Esophagus squamous epithelium (tissue), 5 donors: ENCODE data around the gene NR2C2. TPM values are rescaled to one million over a fixed set of nuclear protein-coding genes. Genes with fewer than 3 reads are reported as not detected.

Experiments
- DNase-seq: peaks from one replicate; lab custom pipeline; 2025; lab: John Stamatoyannopoulos, UW
- H3K27ac ChIP-seq, 4 donors: fragments of 200-600 bp; sonication (generic); one replicate each; pipeline ENCODE4 v1.5.1; 2016 to 2019; ENCODE audit warnings: mild to moderate bottlenecking in 1 of 4
- H3K27me3 ChIP-seq, 4 donors: fragments of 200-600 bp; sonication (generic); 1 replicate in 3 of 4; 2 replicates in 1 of 4; pipeline versions ENCODE4 v1.5.1 to v1.6.0; 2017 to 2021; ENCODE audit warnings: antibody characterized with exemption in 1 of 4
- H3K36me3 ChIP-seq, 3 donors: fragments of 200-600 bp; sonication (generic); one replicate each; pipeline ENCODE4 v1.5.1; 2016 to 2019
- H3K4me1 ChIP-seq, 3 donors: fragments of 200-600 bp; sonication (generic); one replicate each; pipeline ENCODE4 v1.5.1; 2017 to 2019
- H3K4me3 ChIP-seq, 4 donors: fragments of 200-600 bp; sonication (generic); 1 replicate in 3 of 4; 2 replicates in 1 of 4; pipeline ENCODE4 v1.5.1; 2016 to 2019; ENCODE audit warnings: mild to moderate bottlenecking in 2 of 4, moderate library complexity in 1 of 4
- H3K9me3 ChIP-seq, 3 donors: fragments of 200-600 bp; sonication (generic); one replicate each; pipeline ENCODE4 v1.5.1; 2016 to 2019
- CTCF ChIP-seq, 6 experiments: fragments of 450-650 bp in 4 of 6; fragments of 200-600 bp in 2 of 6; sonication (generic) in 2 of 6; IDR thresholded peaks; one replicate each; pipeline ENCODE4 v1.5.1; 2016 to 2019; ENCODE audit warnings: antibody characterized with exemption in 6 of 6, mild to moderate bottlenecking in 4 of 6, moderate library complexity in 4 of 6
- POLR2A ChIP-seq, 4 donors: fragments of 450-650 bp; IDR thresholded peaks; one replicate each; pipeline ENCODE4 v1.6.1; 2017; ENCODE audit warnings: antibody characterized with exemption in 4 of 4, mild to moderate bottlenecking in 4 of 4, moderate library complexity in 3 of 4
- WGBS, 2 donors: methylation state at CpG; one replicate each; pipeline ENCODE4 v1.1.5; 2018; 5-methylcytosine and 5-hydroxymethylcytosine counted together
- intact Hi-C: fragments of 100-400 bp; cut with DNase I; formaldehyde crosslinking; loops from one replicate; pipeline ENCODE4 v1.15.0; 2022
- total RNA-seq, 4 donors: library from RNA; depleted of rRNA; stranded (reverse); fragments of >200 nt; gene quantifications; one replicate each; pipeline ENCODE4 v1.1.0, GENCODE V29; 2016
- donor health status: DM: yes; HTN: yes; CAD: no.

The NR2C2 gene
- total RNA-seq, 4 donors from 2014 or later = 14.1 to 37.2 (median 26.3) TPM

GRCh38 chr3:14984581-14985113 is 37.3 kb downstream of the NR2C2 start:
- DNase-seq = no peak
- Histone ChIP-seq H3K36me3 (no peaks in the 10 kb centered on the region), H3K4me1 (peaks cover 0 to 9% (median 0%) of the 10 kb centered on the region in 3 donors), H3K4me3 (no peak overlapping the region), H3K27ac (no peak overlapping the region), H3K27me3 (no peaks in the 10 kb centered on the region), H3K9me3 (peaks cover 0 to 5% (median 0%) of the 10 kb centered on the region in 3 donors)
- 93 to 98% methylated on average over 3 of the region's 3 CpGs for WGBS, 2 donors
- intact Hi-C loops = no loop called here
- TF ChIP-seq CTCF (IDR thresholded peaks at IDR 0.05) = no peak
- no peak for TF ChIP-seq POLR2A (IDR thresholded peaks at IDR 0.05)

- intact Hi-C loops = no loop called here
- 83 to 87% methylated on average over 1 to 3 of the region's 3 CpGs for WGBS, 2 donors
- no peak overlapping the region for H3K27ac ChIP-seq
- no peak for TF ChIP-seq POLR2A (IDR thresholded peaks at IDR 0.05)
- no peak for TF ChIP-seq CTCF (IDR thresholded peaks at IDR 0.05)
- H3K4me1 ChIP-seq = peaks cover 12 to 40% (median 18%) of the 10 kb centered on the region in 3 donors
- H3K4me3 ChIP-seq = no peak overlapping the region
- H3K36me3 ChIP-seq = no peaks in the 10 kb centered on the region
- H3K9me3 ChIP-seq = peaks cover 0 to 5% (median 0%) of the 10 kb centered on the region in 3 donors
- no peak for DNase-seq
- no peaks in the 10 kb centered on the region for H3K27me3 ChIP-seq
Observed at GRCh38 chr3:14988988-14989394, 41.6 kb downstream of the NR2C2 start.

GRCh38 chr3:14989943-14990779 is 42.8 kb downstream of the NR2C2 start:
- H3K4me1 ChIP-seq = peaks cover 12 to 40% (median 18%) of the 10 kb centered on the region in 3 donors
- DNase-seq = no peak
- no peak overlapping the region for H3K4me3 ChIP-seq
- peak overlapping the region in 1 of 4 donors; percentile 27 for H3K27ac ChIP-seq
- H3K27me3 ChIP-seq = no peaks in the 10 kb centered on the region
- H3K36me3 ChIP-seq = no peaks in the 10 kb centered on the region
- 39 to 40% methylated on average over 3 of the region's 3 CpGs for WGBS, 2 donors
- intact Hi-C loops = no loop called here
- H3K9me3 ChIP-seq = no peaks in the 10 kb centered on the region
- TF ChIP-seq CTCF (IDR thresholded peaks at IDR 0.05) (no peak), POLR2A (IDR thresholded peaks at IDR 0.05) (no peak)

- intact Hi-C loops = no loop called here
Observed at GRCh38 chr3:14990780-14991148, 43.4 kb downstream of the NR2C2 start.

More at GRCh38 chr3:14990780-14991148, 43.4 kb downstream of the NR2C2 start:
- Histone ChIP-seq H3K27ac (peak overlapping the region in 1 of 4 donors; percentile 27), H3K4me1 (peaks cover 12 to 40% (median 18%) of the 10 kb centered on the region in 3 donors), H3K4me3 (no peak overlapping the region), H3K27me3 (no peaks in the 10 kb centered on the region), H3K36me3 (no peaks in the 10 kb centered on the region), H3K9me3 (no peaks in the 10 kb centered on the region)
- DNase-seq = no peak
- 43 to 57% methylated on average over 2 of the region's 2 CpGs for WGBS, 2 donors
- no peak for TF ChIP-seq POLR2A (IDR thresholded peaks at IDR 0.05)
- TF ChIP-seq CTCF (IDR thresholded peaks at IDR 0.05) = no peak
